PC-9 (cell line): ENCODE results near the gene PARN. TPM values are rescaled to one million over a fixed set of nuclear protein-coding genes. Genes with fewer than 3 reads are reported as not detected.

Source experiments
- BruUV-seq: library from RNA; stranded (reverse); fragments of 400-500 nt; replicated peaks from 2 replicates; lab custom pipeline; 2021; lab: Mats Ljungman, UMichigan
- CTCF ChIA-PET: fragments of 300-600 bp; sonication (Branson Sonifier 250); formaldehyde crosslinking; loops from one replicate; lab custom pipeline; 2022; ENCODE audit warnings: antibody characterized with exemption; lab: Charles Lee
- POLR2A ChIA-PET: fragments of 300-600 bp; sonication (Branson Sonifier 250); formaldehyde crosslinking; loops from one replicate; lab custom pipeline; 2022; ENCODE audit warnings: antibody characterized with exemption; ENCODE audit not compliant: unreplicated experiment; lab: Charles Lee
- DNase-seq, 2 experiments: peaks; one replicate each; pipeline versions ENCODE4 v3.0.0 to v3.0.0-alpha.2; 2015 to 2022; ENCODE audit warnings: mixed read lengths in 1 of 2
- H2AFZ ChIP-seq: fragments of 200-600 bp; sonication (generic); 2 replicates; pipeline ENCODE4 v1.8.1; 2017; ENCODE audit warnings: antibody characterized with exemption
- H3F3A ChIP-seq: fragments of 200-600 bp; sonication (generic); 2 replicates; pipeline ENCODE4 v1.8.1; 2017; ENCODE audit warnings: antibody characterized with exemption, mild to moderate bottlenecking, low read depth; ENCODE audit not compliant: insufficient read depth
- H3K27ac ChIP-seq: fragments of 200-600 bp; sonication (generic); 2 replicates; pipeline ENCODE4 v1.6.1; 2016; ENCODE audit warnings: mixed run types
- H3K27me3 ChIP-seq: fragments of 200-600 bp; sonication (generic); 2 replicates; pipeline ENCODE4 v1.6.1; 2016; ENCODE audit warnings: low read depth, mixed run types; ENCODE audit not compliant: insufficient read depth
- H3K36me3 ChIP-seq: fragments of 200-600 bp; sonication (generic); 2 replicates; pipeline ENCODE4 v1.6.1; 2016; ENCODE audit warnings: low read depth, mixed run types
- H3K4me1 ChIP-seq: fragments of 200-600 bp; sonication (generic); replicated peaks from 2 replicates; pipeline ENCODE4 v1.6.1; 2016; ENCODE audit warnings: mixed run types; ENCODE audit not compliant: insufficient read depth
- H3K4me2 ChIP-seq: fragments of 200-600 bp; sonication (generic); 2 replicates; pipeline ENCODE4 v1.6.1; 2017; ENCODE audit warnings: mixed run types
- H3K4me3 ChIP-seq: fragments of 200-600 bp; sonication (generic); 2 replicates; pipeline ENCODE4 v1.6.1; 2016; ENCODE audit warnings: mixed run types
- H3K79me2 ChIP-seq: fragments of 200-600 bp; sonication (generic); 2 replicates; pipeline ENCODE4 v1.6.1; 2017; ENCODE audit warnings: low read depth, mixed run types
- H3K9me2 ChIP-seq: fragments of 200-600 bp; sonication (generic); 2 replicates; pipeline ENCODE4 v1.8.1; 2017; ENCODE audit warnings: mild to moderate bottlenecking; ENCODE audit not compliant: insufficient read depth
- H3K9me3 ChIP-seq: fragments of 200-600 bp; sonication (generic); 2 replicates; pipeline ENCODE4 v1.8.1; 2016; ENCODE audit warnings: low read depth; ENCODE audit not compliant: insufficient read depth
- H4K20me1 ChIP-seq: fragments of 200-600 bp; sonication (generic); 2 replicates; pipeline ENCODE4 v1.8.1; 2017; ENCODE audit not compliant: insufficient read depth
- EZH2 ChIP-seq: fragments of 200-600 bp; sonication (generic); IDR thresholded peaks from 2 replicates; pipeline ENCODE4 v1.8.0; 2017; ENCODE audit warnings: antibody characterized with exemption, low read depth
- intact Hi-C: fragments of 100-400 bp; cut with micrococcal nuclease; formaldehyde crosslinking; loops from one replicate; pipeline ENCODE4 v1.10.0; 2022; ENCODE audit not compliant: unreplicated experiment
- total RNA-seq: library from RNA; stranded (reverse); gene quantifications from 2 replicates; pipeline ENCODE4 v1.2.3, GENCODE V29; 2021
- TF ChIP-seq, protein P1 (sequence below): fragments of 200-600 bp; sonication (generic); conservative IDR thresholded peaks from 2 replicates; pipeline ENCODE4 v1.6.1; 2017; ENCODE audit warnings: mixed run types, antibody characterized with exemption, mild to moderate bottlenecking, moderate library complexity

Gene PARN
- total RNA-seq, 1 experiment from 2014 or later = 53.0 TPM

GRCh38 chr16:14472357-14472756, 157.7 kb downstream of the PARN start:
- H2AFZ ChIP-seq = no peak overlapping the region
- no TSS peak for BruUV-seq
- TF ChIP-seq, protein P1, sequence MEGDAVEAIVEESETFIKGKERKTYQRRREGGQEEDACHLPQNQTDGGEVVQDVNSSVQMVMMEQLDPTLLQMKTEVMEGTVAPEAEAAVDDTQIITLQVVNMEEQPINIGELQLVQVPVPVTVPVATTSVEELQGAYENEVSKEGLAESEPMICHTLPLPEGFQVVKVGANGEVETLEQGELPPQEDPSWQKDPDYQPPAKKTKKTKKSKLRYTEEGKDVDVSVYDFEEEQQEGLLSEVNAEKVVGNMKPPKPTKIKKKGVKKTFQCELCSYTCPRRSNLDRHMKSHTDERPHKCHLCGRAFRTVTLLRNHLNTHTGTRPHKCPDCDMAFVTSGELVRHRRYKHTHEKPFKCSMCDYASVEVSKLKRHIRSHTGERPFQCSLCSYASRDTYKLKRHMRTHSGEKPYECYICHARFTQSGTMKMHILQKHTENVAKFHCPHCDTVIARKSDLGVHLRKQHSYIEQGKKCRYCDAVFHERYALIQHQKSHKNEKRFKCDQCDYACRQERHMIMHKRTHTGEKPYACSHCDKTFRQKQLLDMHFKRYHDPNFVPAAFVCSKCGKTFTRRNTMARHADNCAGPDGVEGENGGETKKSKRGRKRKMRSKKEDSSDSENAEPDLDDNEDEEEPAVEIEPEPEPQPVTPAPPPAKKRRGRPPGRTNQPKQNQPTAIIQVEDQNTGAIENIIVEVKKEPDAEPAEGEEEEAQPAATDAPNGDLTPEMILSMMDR = no peak
- TF ChIP-seq EZH2 = no peak
- H3K36me3 ChIP-seq = no peaks in the 10 kb centered on the region
- H3K27me3 ChIP-seq = no peaks in the 10 kb centered on the region
- no peak overlapping the region for H3K27ac ChIP-seq
- peaks cover 26% of the 10 kb centered on the region for H3K4me1 ChIP-seq
- no peaks in the 10 kb centered on the region for H3K9me2 ChIP-seq
- ChIA-PET CTCF (no interaction called here), POLR2A (no interaction called here)
- no peak overlapping the region for H3K4me2 ChIP-seq
- no peaks in the 10 kb centered on the region for H3K9me3 ChIP-seq
- H3K4me3 ChIP-seq = no peak overlapping the region
- no peaks in the 10 kb centered on the region for H4K20me1 ChIP-seq
- H3F3A ChIP-seq = peaks cover 29% of the 10 kb centered on the region
- 0 out of 2 replicates have a peak, but pooled peaks cover 14% of the 10 kb centered on the region for H3K79me2 ChIP-seq
- intact Hi-C loops = no loop called here
- no peak for DNase-seq

DNA sequence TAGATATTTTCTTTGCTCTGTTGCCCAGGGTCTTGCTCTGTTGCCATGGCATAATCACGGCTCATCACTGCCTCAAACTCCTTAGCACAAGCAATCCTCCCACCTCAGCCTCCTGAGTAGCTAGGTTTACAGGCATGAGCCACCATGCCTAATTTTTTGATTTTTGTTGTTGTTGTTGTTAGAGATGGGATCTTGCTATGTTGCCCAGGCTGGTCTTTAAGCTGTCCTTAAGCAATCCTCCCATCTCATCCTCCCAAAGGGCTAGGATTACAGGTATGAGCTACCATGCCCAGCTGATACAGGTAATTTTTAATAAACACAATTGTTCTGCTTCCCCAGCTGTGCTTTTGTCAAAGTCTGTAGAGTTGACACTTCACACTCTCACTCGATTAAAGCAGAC, 159.3 kb downstream of the PARN start:
- Histone ChIP-seq H2AFZ (no peak overlapping the region), H3K4me3 (no peak overlapping the region), H3K27me3 (no peaks in the 10 kb centered on the region), H4K20me1 (no peaks in the 10 kb centered on the region), H3K9me3 (no peaks in the 10 kb centered on the region), H3K36me3 (no peaks in the 10 kb centered on the region), H3K27ac (no peak overlapping the region), H3F3A (peaks cover 17% of the 10 kb centered on the region), H3K4me1 (peaks cover 15% of the 10 kb centered on the region), H3K79me2 (0 out of 2 replicates have a peak, but pooled peaks cover 14% of the 10 kb centered on the region), H3K4me2 (no peak overlapping the region), H3K9me2 (no peaks in the 10 kb centered on the region)
- intact Hi-C loops = no loop called here
- ChIA-PET CTCF (no interaction called here), POLR2A (no interaction called here)
- no peak for DNase-seq
- TF ChIP-seq, protein P1 = no peak
- no TSS peak for BruUV-seq

DNA sequence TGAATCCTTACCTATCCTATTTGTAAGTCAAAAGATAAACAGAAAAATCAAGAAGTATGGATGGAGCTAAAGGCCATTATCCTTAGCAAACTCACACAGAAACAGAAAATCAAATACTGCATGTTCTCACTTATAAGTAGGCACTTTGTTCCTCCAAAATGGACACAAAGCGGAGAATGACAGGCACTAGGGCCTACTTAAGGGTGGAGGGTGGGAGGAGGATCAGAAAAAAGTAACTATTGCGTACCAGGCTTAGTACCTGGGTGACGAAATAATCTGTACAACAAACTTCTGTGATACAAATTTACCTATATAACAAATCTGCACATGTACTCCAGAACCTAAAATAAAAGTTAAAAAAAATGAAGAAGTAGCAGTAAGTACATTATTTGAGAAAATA, 164.3 kb downstream of the PARN start:
- Histone ChIP-seq H3K27me3 (no peaks in the 10 kb centered on the region), H3K27ac (no peak overlapping the region), H3K9me2 (no peaks in the 10 kb centered on the region), H3F3A (peaks cover 10% of the 10 kb centered on the region; the same call in 1 of the 2 replicates), H2AFZ (no peak overlapping the region), H3K4me3 (no peak overlapping the region), H3K9me3 (peaks cover 18% of the 10 kb centered on the region; the same call in 1 of the 2 replicates), H3K4me1 (0 out of 2 replicates have a peak, but pooled peaks cover 5% of the 10 kb centered on the region), H3K79me2 (0 out of 2 replicates have a peak, but pooled peaks cover 3% of the 10 kb centered on the region), H4K20me1 (no peaks in the 10 kb centered on the region), H3K36me3 (peaks cover 10% of the 10 kb centered on the region; the same call in 1 of the 2 replicates), H3K4me2 (no peak overlapping the region)
- BruUV-seq = no TSS peak
- POLR2A ChIA-PET = no interaction called here
- CTCF ChIA-PET = no interaction called here
- DNase-seq = no peak
- intact Hi-C loops = no loop called here
- no peak for TF ChIP-seq EZH2
- TF ChIP-seq, protein P1 = no peak
